ENCODE results near the gene TNPO3. TPM values are rescaled to one million over a fixed set of nuclear protein-coding genes. Genes with fewer than 3 reads are reported as not detected.

TNPO3 gene
- total RNA-seq, 1 donor from 2014 or later, result 59.4 TPM

- no peak for TF ChIP-seq CTCF (IDR thresholded peaks at IDR 0.05)
- H3K27ac ChIP-seq, result no peak overlapping the region
- no peaks in the 10 kb centered on the region for H3K27me3 ChIP-seq
- intact Hi-C loops (cut with DNase I), result no loop called here
- no peaks in the 10 kb centered on the region for H3K4me1 ChIP-seq
- H3K4me3 ChIP-seq, result no peak overlapping the region
- peaks cover 19 to 49% of the 10 kb centered on the region in 2 donors for H3K36me3 ChIP-seq
- H3K9me3 ChIP-seq, result no peaks in the 10 kb centered on the region
- DNase-seq (ENCODE audit: low spot score in 2 of 2), result no peak
Measured at GRCh38 chr7:129012641-129013040, 42.3 kb downstream of the TNPO3 start.

GRCh38 chr7:129010075-129010474, 44.8 kb downstream of the TNPO3 start:
- H3K4me3 ChIP-seq, result no peak overlapping the region
- H3K27ac ChIP-seq, result no peak overlapping the region
- TF ChIP-seq CTCF (IDR thresholded peaks at IDR 0.05), result no peak
- no peaks in the 10 kb centered on the region for H3K27me3 ChIP-seq
- intact Hi-C loops (cut with DNase I), result no loop called here
- H3K9me3 ChIP-seq, result no peaks in the 10 kb centered on the region
- peaks cover 17 to 35% of the 10 kb centered on the region in 2 donors for H3K36me3 ChIP-seq
- no peak for DNase-seq (ENCODE audit: low spot score in 2 of 2)
- no peaks in the 10 kb centered on the region for H3K4me1 ChIP-seq

- TF ChIP-seq CTCF (IDR thresholded peaks at IDR 0.05), result no peak
- intact Hi-C loops (cut with DNase I), result no loop called here
- no peak overlapping the region for H3K4me3 ChIP-seq
- no peak overlapping the region for H3K27ac ChIP-seq
- no peak for DNase-seq (ENCODE audit: low spot score in 2 of 2)
- H3K4me1 ChIP-seq, result no peaks in the 10 kb centered on the region
- no peaks in the 10 kb centered on the region for H3K9me3 ChIP-seq
- peaks cover 11 to 35% of the 10 kb centered on the region in 2 donors for H3K36me3 ChIP-seq
- H3K27me3 ChIP-seq, result no peaks in the 10 kb centered on the region
Measured at GRCh38 chr7:129009437-129009836, 45.5 kb downstream of the TNPO3 start.

- no peak overlapping the region for H3K4me3 ChIP-seq
- intact Hi-C loops (cut with DNase I), result no loop called here
- no peak overlapping the region for H3K27ac ChIP-seq
- peaks cover 11 to 34% of the 10 kb centered on the region in 2 donors for H3K36me3 ChIP-seq
- H3K9me3 ChIP-seq, result no peaks in the 10 kb centered on the region
- H3K27me3 ChIP-seq, result no peaks in the 10 kb centered on the region
- no peak for DNase-seq (ENCODE audit: low spot score in 2 of 2)
- no peaks in the 10 kb centered on the region for H3K4me1 ChIP-seq
- no peak for TF ChIP-seq CTCF (IDR thresholded peaks at IDR 0.05)
Measured at GRCh38 chr7:129008645-129009414, 46.1 kb downstream of the TNPO3 start.

GRCh38 chr7:129007572-129007971, 47.3 kb downstream of the TNPO3 start:
- Histone ChIP-seq H3K27me3 (no peaks in the 10 kb centered on the region), H3K36me3 (peaks cover 6 to 28% of the 10 kb centered on the region in 2 donors), H3K27ac (no peak overlapping the region), H3K9me3 (no peaks in the 10 kb centered on the region), H3K4me3 (no peak overlapping the region), H3K4me1 (no peaks in the 10 kb centered on the region)
- DNase-seq (ENCODE audit: low spot score in 2 of 2), result no peak
- TF ChIP-seq CTCF (IDR thresholded peaks at IDR 0.05), result no peak
- intact Hi-C loops (cut with DNase I), result no loop called here

Data from ascending aorta (tissue), 2 donors.